Transverse colon (tissue), 4 donors: Measurements from ENCODE around the gene RNF126. TPM values are rescaled to one million over a fixed set of nuclear protein-coding genes. Genes with fewer than 3 reads are reported as not detected.

Experiments used
- DNase-seq: peaks from one replicate; pipeline ENCODE4 v3.0.0-alpha.2; 2019
- H3K27ac ChIP-seq, 4 donors: fragments of 200-600 bp; sonication (generic); 2 replicates each; pipeline ENCODE4 v1.5.1; 2016 to 2018; ENCODE audit warnings: inconsistent platforms in 4 of 4
- H3K27me3 ChIP-seq: fragments of 200-600 bp; sonication (generic); 2 replicates; pipeline ENCODE4 v1.5.1; 2017; ENCODE audit warnings: inconsistent platforms
- H3K36me3 ChIP-seq, 4 donors: fragments of 200-600 bp; sonication (generic); 2 replicates each; pipeline ENCODE4 v1.5.1; 2017 to 2019; ENCODE audit warnings: inconsistent platforms in 4 of 4
- H3K4me1 ChIP-seq, 4 donors: fragments of 200-600 bp; sonication (generic); 2 replicates each; pipeline ENCODE4 v1.5.1; 2017 to 2020; ENCODE audit warnings: inconsistent platforms in 4 of 4
- H3K4me3 ChIP-seq, 4 donors: fragments of 200-600 bp; sonication (generic); 1 replicate in 1 of 4; 2 replicates in 3 of 4; pipeline versions ENCODE4 v1.5.1 to v1.6.1; 2017 to 2019; ENCODE audit warnings: inconsistent platforms in 4 of 4
- H3K9me3 ChIP-seq, 2 donors: fragments of 200-600 bp; sonication (generic); 2 replicates each; pipeline ENCODE4 v1.5.1; 2017 to 2019; ENCODE audit warnings: inconsistent platforms in 2 of 2
- POLR2A ChIP-seq: fragments of 450-650 bp; IDR thresholded peaks from one replicate; pipeline ENCODE4 v1.6.1; 2016; ENCODE audit warnings: antibody characterized with exemption, mild to moderate bottlenecking, moderate library complexity
- WGBS, 2 donors: methylation state at CpG; one replicate each; pipeline ENCODE4 v1.1.5; 2018; ENCODE audit warnings: low coverage in 1 of 2; 5-methylcytosine and 5-hydroxymethylcytosine counted together
- in situ Hi-C, 4 donors: fragments of 200-750 bp; cut with MboI; loops; one replicate each; pipeline versions ENCODE4 v1.15.0 to v1.15.1; 2017; ENCODE audit warnings: low sequenced_read_pairs in 3 of 4, low pct_ligation_motif_present in 1 of 4, low pct_unique_long_range_greater_than_20kb in 1 of 4
- intact Hi-C: fragments of 100-400 bp; cut with DNase I; formaldehyde crosslinking; loops from one replicate; pipeline ENCODE4 v1.15.1; 2023; ENCODE audit warnings: low total_unique reads
- total RNA-seq, 4 donors: library from RNA; depleted of rRNA; stranded (reverse); fragments of >200 nt; gene quantifications; one replicate each; pipeline ENCODE4 v1.1.0, GENCODE V29; 2016

Gene RNF126
- total RNA-seq, 4 donors from 2014 or later = 88.6 to 148 (median 102) TPM

GRCh38 chr19:601310-601709, 61.7 kb downstream of the RNF126 start:
- no peaks in the 10 kb centered on the region for H3K9me3 ChIP-seq
- H3K27ac ChIP-seq = no peak overlapping the region
- H3K27me3 ChIP-seq = peaks cover 17% of the 10 kb centered on the region
- intact Hi-C loops = no loop called here
- in situ Hi-C loops = no loop called here
- no peak overlapping the region for H3K4me3 ChIP-seq
- DNase-seq = no peak
- TF ChIP-seq POLR2A = no peak
- no peaks in the 10 kb centered on the region for H3K4me1 ChIP-seq
- H3K36me3 ChIP-seq = no peaks in the 10 kb centered on the region
- 89 to 90% methylated on average over 15 to 28 of the region's 28 CpGs for WGBS, 2 donors

Other genes with a start within 250 kb of the RNF126 start
- gene SHC2, start 202.2 kb downstream of the RNF126 start, total RNA-seq = 10 to 100 TPM in 3 of 4 donors, 1 to 10 TPM in 1; 6.3 to 30.3 (median 11.1) TPM
- gene MADCAM1, start 166.7 kb downstream of the RNF126 start, total RNA-seq = 1 to 10 TPM in 3 of 4 donors, under 1 TPM in 1; 0.68 to 6.7 (median 2.9) TPM
- 100 to 1,000 TPM in 1 of 4 donors, 10 to 100 TPM in 3; 18.0 to 103 (median 43.8) TPM for gene TPGS1, start 155.7 kb downstream of the RNF126 start, total RNA-seq
- gene CDC34, start 131.5 kb downstream of the RNF126 start, total RNA-seq = 100 to 1,000 TPM in 3 of 4 donors, 10 to 100 TPM in 1; 72.0 to 116 (median 103) TPM
- gene GZMM, start 119.2 kb downstream of the RNF126 start, total RNA-seq = 1 to 10 TPM in 2 of 4 donors, not detected in 2; 1.1 to 1.8 TPM
- 1,000 to 10,000 TPM in 3 of 4 donors, 100 to 1,000 TPM in 1; 909 to 2,228 (median 1,224) TPM for gene BSG, start 90.6 kb downstream of the RNF126 start, total RNA-seq
- under 1 TPM in 3 of 4 donors, not detected in 1; 0.14 to 1.00 (median 0.64) TPM for gene HCN2, start 73.3 kb downstream of the RNF126 start, total RNA-seq
- gene POLRMT, start 29.7 kb downstream of the RNF126 start, total RNA-seq = 100 to 1,000 TPM in 1 of 4 donors, 10 to 100 TPM in 3; 45.9 to 114 (median 63.9) TPM
- not detected for gene FGF22, start 23.3 kb downstream of the RNF126 start, total RNA-seq
- gene FSTL3, start 13.2 kb upstream of the RNF126 start, total RNA-seq = 10 to 100 TPM; 14.1 to 37.9 (median 31.2) TPM
- gene PRSS57, start 32.2 kb upstream of the RNF126 start, total RNA-seq = not detected
- 10 to 100 TPM; 14.1 to 99.3 (median 29.8) TPM for gene PALM, start 45.7 kb upstream of the RNF126 start, total RNA-seq
- gene MISP, start 87.9 kb upstream of the RNF126 start, total RNA-seq = 100 to 1,000 TPM; 197 to 501 (median 402) TPM
- gene PTBP1, start 134.2 kb upstream of the RNF126 start, total RNA-seq = 100 to 1,000 TPM; 145 to 258 (median 194) TPM
- gene PLPPR3, start 158.7 kb upstream of the RNF126 start, total RNA-seq = not detected
- gene AZU1, start 164.6 kb upstream of the RNF126 start, total RNA-seq = not detected
- gene PRTN3, start 177.8 kb upstream of the RNF126 start, total RNA-seq = not detected
- 1 to 10 TPM in 1 of 4 donors, under 1 TPM in 1, not detected in 2; 0.79 to 2.2 TPM for gene ELANE, start 189.1 kb upstream of the RNF126 start, total RNA-seq
- gene CFD, start 196.4 kb upstream of the RNF126 start, total RNA-seq = 100 to 1,000 TPM; 147 to 368 (median 208) TPM
- 100 to 1,000 TPM in 1 of 4 donors, 10 to 100 TPM in 3; 58.1 to 158 (median 78.4) TPM for gene MED16, start 230.0 kb upstream of the RNF126 start, total RNA-seq
- not detected for gene RNU6-9, start 230.3 kb upstream of the RNF126 start, total RNA-seq